CD4-positive, CD25-positive, alpha-beta regulatory T cell (primary cell): ENCODE measurements around the gene PNMA5. TPM values are rescaled to one million over a fixed set of nuclear protein-coding genes. Genes with fewer than 3 reads are reported as not detected.
"Not testable (repeated sequence)": the region's sequence is repeated elsewhere in the genome, so short reads cannot be mapped to it uniquely, and the experiment has no call there.

Experiments used
- ATAC-seq, 2 donors: fragments of 150-1000 bp; cut with Tn5 transposase; one replicate each; pipeline ENCODE4 v1.10.0; 2021; ENCODE audit warnings: low read depth in 2 of 2, moderate number of reproducible peaks in 2 of 2, moderate library complexity in 1 of 2
- DNase-seq, 3 donors: peaks; one replicate each; pipeline versions ENCODE4 v3.0.0 to v3.0.0-alpha.2; 2012 to 2022; ENCODE audit warnings: mixed read lengths in 1 of 3
- H3K27ac ChIP-seq: one replicate; pipeline ENCODE4 v1.7.0; 2013; ENCODE audit warnings: mild to moderate bottlenecking, low read length; ENCODE audit not compliant: insufficient read depth, poor library complexity, severe bottlenecking
- H3K27me3 ChIP-seq: one replicate; pipeline ENCODE4 v1.7.0; 2013; ENCODE audit warnings: low read length; ENCODE audit not compliant: control insufficient read depth, insufficient read depth
- H3K36me3 ChIP-seq: one replicate; pipeline ENCODE4 v1.7.0; 2013; ENCODE audit warnings: mild to moderate bottlenecking, low read length, moderate library complexity; ENCODE audit not compliant: control insufficient read depth, insufficient read depth
- H3K4me1 ChIP-seq: 2 replicates; pipeline ENCODE4 v1.7.0; 2013; ENCODE audit warnings: mild to moderate bottlenecking, low read length; ENCODE audit not compliant: insufficient read depth, control insufficient read depth, poor library complexity, severe bottlenecking
- H3K4me3 ChIP-seq: one replicate; pipeline ENCODE4 v1.7.0; 2013; ENCODE audit warnings: low read depth, mild to moderate bottlenecking, low read length, moderate library complexity
- H3K9me3 ChIP-seq, 2 experiments: 1 replicate in 1 of 2; 2 replicates in 1 of 2; pipeline ENCODE4 v1.7.0; 2013; ENCODE audit warnings: low read length in 2 of 2, mild to moderate bottlenecking in 1 of 2, moderate library complexity in 1 of 2; ENCODE audit not compliant: control insufficient read depth in 2 of 2
- H3K27ac Mint-ChIP-seq, 3 donors: one replicate each; pipeline ENCODE4 v1.8.0; 2020 to 2022; ENCODE audit warnings: mild to moderate bottlenecking in 3 of 3, mixed read lengths in 3 of 3, moderate library complexity in 2 of 3
- H3K27me3 Mint-ChIP-seq: one replicate; pipeline ENCODE4 v1.8.0; 2022; ENCODE audit warnings: mild to moderate bottlenecking, mixed read lengths
- H3K36me3 Mint-ChIP-seq: one replicate; pipeline ENCODE4 v1.8.0; 2020; ENCODE audit warnings: mixed read lengths
- H3K4me1 Mint-ChIP-seq, 4 donors: one replicate each; pipeline ENCODE4 v1.8.0; 2020 to 2022; ENCODE audit warnings: mixed read lengths in 4 of 4, mild to moderate bottlenecking in 1 of 4
- H3K4me3 Mint-ChIP-seq, 4 donors: one replicate each; pipeline ENCODE4 v1.8.0; 2020 to 2022; ENCODE audit warnings: mild to moderate bottlenecking in 4 of 4, mixed read lengths in 4 of 4, moderate library complexity in 3 of 4
- H3K9me3 Mint-ChIP-seq, 7 donors: one replicate each; pipeline ENCODE4 v1.8.0; 2020 to 2022; ENCODE audit warnings: mixed read lengths in 7 of 7, mild to moderate bottlenecking in 3 of 7, moderate library complexity in 2 of 7
- polyA plus RNA-seq, 4 donors: library from polyadenylated mRNA; unstranded; fragments of 300-500 nt; fragmentation: Illumina TruSeq; gene quantifications; one replicate each; pipeline ENCODE4 v1.2.3, GENCODE V29; 2021
- total RNA-seq: library from RNA; stranded (reverse); gene quantifications from one replicate; pipeline ENCODE4 v1.2.3, GENCODE V29; 2022

Gene PNMA5
- total RNA-seq (0.37 TPM), polyA plus RNA-seq (under 1 TPM; 0.15 to 0.47 (median 0.26) TPM)

- Mint-ChIP-seq H3K4me1 (peaks cover 0 to 35% (median 3%) of the 10 kb centered on the region in 4 donors), H3K27me3 (no peaks in the 10 kb centered on the region), H3K27ac (no peak within 1 kb of the TSS), H3K36me3 (no peaks in the 10 kb centered on the region), H3K4me3 (peak within 1 kb of the TSS in 1 of 4 donors; percentile 9), H3K9me3 (no peaks in the 10 kb centered on the region)
- peaks cover 10% of the 10 kb centered on the region for H3K4me1 ChIP-seq
- DNase-seq (no peak), ATAC-seq (no peak)
- no peak within 1 kb of the TSS for H3K4me3 ChIP-seq
- H3K27ac ChIP-seq: no peak within 1 kb of the TSS
- no peaks in the 10 kb centered on the region for H3K9me3 ChIP-seq
- no peaks in the 10 kb centered on the region for H3K36me3 ChIP-seq
- H3K27me3 ChIP-seq: no peaks in the 10 kb centered on the region
These were observed at the start of gene PNMA5 for GRCh38 chrX:152993933-152994332. Gene PNMA5 (minus strand): TSS chrX:152994116. CDS start chrX:152991598, 2,518 bp downstream.

GRCh38 chrX:153032397-153033118 is 38.6 kb upstream of the PNMA5 start:
- Histone ChIP-seq H3K36me3 (peaks cover under 1% of the 10 kb centered on the region), H3K4me1 (no peaks in the 10 kb centered on the region), H3K9me3 (no peaks in the 10 kb centered on the region), H3K27ac (peak overlapping the region; percentile 69), H3K4me3 (peak overlapping the region; percentile 51), H3K27me3 (no peaks in the 10 kb centered on the region)
- Mint-ChIP-seq H3K9me3 (peaks cover 0 to 3% (median 0%) of the 10 kb centered on the region in 7 donors), H3K27me3 (no peaks in the 10 kb centered on the region), H3K4me3 (peak overlapping the region; percentile 85 to 91 (median 88)), H3K4me1 (peaks cover 0 to 15% (median 4%) of the 10 kb centered on the region in 4 donors), H3K27ac (peak overlapping the region; percentile 81 to 98 (median 83)), H3K36me3 (peaks cover 4% of the 10 kb centered on the region)
- ATAC-seq: peak; percentile 72 to 85
- peak; percentile 33 to 60 (median 54) for DNase-seq

GRCh38 chrX:153030801-153031200 is 36.9 kb upstream of the PNMA5 start:
- no peak overlapping the region for H3K4me3 Mint-ChIP-seq
- ATAC-seq: no peak
- no peak for DNase-seq
- peak overlapping the region in 1 of 3 donors; percentile 51 for H3K27ac Mint-ChIP-seq
- H3K36me3 Mint-ChIP-seq: no peaks in the 10 kb centered on the region
- H3K4me1 Mint-ChIP-seq: peaks cover 0 to 15% (median 4%) of the 10 kb centered on the region in 4 donors
- H3K36me3 ChIP-seq: no peaks in the 10 kb centered on the region
- no peaks in the 10 kb centered on the region for H3K27me3 ChIP-seq
- H3K27me3 Mint-ChIP-seq: no peaks in the 10 kb centered on the region
- H3K9me3 Mint-ChIP-seq: peaks cover 0 to 3% (median 0%) of the 10 kb centered on the region in 7 donors
- no peaks in the 10 kb centered on the region for H3K9me3 ChIP-seq
- no peaks in the 10 kb centered on the region for H3K4me1 ChIP-seq
- H3K4me3 ChIP-seq: no peak overlapping the region
- H3K27ac ChIP-seq: no peak overlapping the region

- H3K9me3 Mint-ChIP-seq: peaks cover 0 to 3% (median 0%) of the 10 kb centered on the region in 7 donors
- Histone ChIP-seq H3K4me1 (no peaks in the 10 kb centered on the region), H3K9me3 (no peaks in the 10 kb centered on the region), H3K4me3 (no peak overlapping the region), H3K27ac (no peak overlapping the region), H3K27me3 (no peaks in the 10 kb centered on the region), H3K36me3 (no peaks in the 10 kb centered on the region)
- H3K4me3 Mint-ChIP-seq: no peak overlapping the region
- peaks cover 7% of the 10 kb centered on the region for H3K27me3 Mint-ChIP-seq
- H3K27ac Mint-ChIP-seq: no peak overlapping the region
- DNase-seq: no peak
- H3K4me1 Mint-ChIP-seq: peaks cover 0 to 15% (median 4%) of the 10 kb centered on the region in 4 donors
- ATAC-seq: no peak
- no peaks in the 10 kb centered on the region for H3K36me3 Mint-ChIP-seq
These were observed 36.0 kb upstream of the PNMA5 start for GRCh38 chrX:153029875-153030274.

GRCh38 chrX:153029162-153029561 is 35.2 kb upstream of the PNMA5 start:
- Histone ChIP-seq H3K36me3 (no peaks in the 10 kb centered on the region), H3K27ac (no peak overlapping the region), H3K4me1 (no peaks in the 10 kb centered on the region), H3K4me3 (no peak overlapping the region), H3K9me3 (no peaks in the 10 kb centered on the region), H3K27me3 (no peaks in the 10 kb centered on the region)
- H3K4me1 Mint-ChIP-seq: peaks cover 0 to 15% (median 4%) of the 10 kb centered on the region in 4 donors
- ATAC-seq: no peak
- DNase-seq: no peak
- no peaks in the 10 kb centered on the region for H3K9me3 Mint-ChIP-seq
- no peaks in the 10 kb centered on the region for H3K36me3 Mint-ChIP-seq
- peaks cover 8% of the 10 kb centered on the region for H3K27me3 Mint-ChIP-seq
- peak overlapping the region in 1 of 4 donors; percentile 41 for H3K4me3 Mint-ChIP-seq
- H3K27ac Mint-ChIP-seq: peak overlapping the region in 1 of 3 donors; percentile 42

- H3K4me1 ChIP-seq, DNase-seq, H3K9me3 ChIP-seq, H3K9me3 Mint-ChIP-seq, H3K27ac ChIP-seq, H3K36me3 Mint-ChIP-seq, H3K36me3 ChIP-seq, H3K27ac Mint-ChIP-seq, H3K4me3 ChIP-seq, H3K4me3 Mint-ChIP-seq, H3K27me3 Mint-ChIP-seq, ATAC-seq, H3K27me3 ChIP-seq: not testable (repeated sequence)
- H3K4me1 Mint-ChIP-seq: peaks cover 0 to 14% (median 2%) of the 10 kb centered on the region in 4 donors
These were observed 34.6 kb upstream of the PNMA5 start for GRCh38 chrX:153028487-153028886.

- not testable (repeated sequence) for H3K36me3 Mint-ChIP-seq, H3K27ac ChIP-seq, H3K4me1 Mint-ChIP-seq, H3K9me3 Mint-ChIP-seq, H3K4me1 ChIP-seq, H3K9me3 ChIP-seq, H3K27ac Mint-ChIP-seq, H3K4me3 Mint-ChIP-seq, H3K27me3 Mint-ChIP-seq, H3K36me3 ChIP-seq, DNase-seq, ATAC-seq, H3K4me3 ChIP-seq, H3K27me3 ChIP-seq
These were observed 32.6 kb upstream of the PNMA5 start for GRCh38 chrX:153026501-153026900.

GRCh38 chrX:153019166-153019565 is 25.2 kb upstream of the PNMA5 start:
- Histone ChIP-seq H3K27ac (no peak overlapping the region), H3K27me3 (peaks cover 3% of the 10 kb centered on the region), H3K36me3 (no peaks in the 10 kb centered on the region), H3K4me1 (no peaks in the 10 kb centered on the region), H3K4me3 (peak overlapping the region; percentile 31), H3K9me3 (no peaks in the 10 kb centered on the region)
- Mint-ChIP-seq H3K27ac (peak overlapping the region in 1 of 3 donors; percentile 33), H3K9me3 (peaks cover 0 to 11% (median 0%) of the 10 kb centered on the region in 7 donors), H3K4me1 (peaks cover 0 to 14% (median 8%) of the 10 kb centered on the region in 4 donors), H3K27me3 (peaks cover 11% of the 10 kb centered on the region), H3K4me3 (peak overlapping the region in 1 of 4 donors; percentile 25), H3K36me3 (no peaks in the 10 kb centered on the region)
- ATAC-seq (no peak), DNase-seq (peak in 1 of 3 donors; percentile 44)
